GM19023 (cell line): Measurements from ENCODE around the gene WDR5.

ENCODE experiments used
- ATAC-seq: cut with Tn5 transposase; IDR thresholded peaks from one replicate; pipeline ENCODE4 v1.9.1; 2021; ENCODE audit warnings: mild to moderate bottlenecking, moderate library complexity; ENCODE audit not compliant: unreplicated experiment

The WDR5 gene

GRCh38 chr9:134172198-134173126 lies 36.6 kb downstream of the WDR5 start:
- no peak for ATAC-seq

GRCh38 chr9:134173127-134174072 lies 37.5 kb downstream of the WDR5 start:
- ATAC-seq, result no peak

GRCh38 chr9:134174073-134174449 lies 38.2 kb downstream of the WDR5 start:
- no peak for ATAC-seq

- ATAC-seq, result no peak
These were observed 38.8 kb downstream of the WDR5 start for GRCh38 chr9:134174526-134175290.

- ATAC-seq, result no peak
These were observed 39.5 kb downstream of the WDR5 start for GRCh38 chr9:134175291-134175807.

GRCh38 chr9:134175808-134176598 lies 40.1 kb downstream of the WDR5 start:
- no peak for ATAC-seq

- no peak for ATAC-seq
These were observed 40.7 kb downstream of the WDR5 start for GRCh38 chr9:134176599-134176968.

GRCh38 chr9:134177186-134177585 lies 41.3 kb downstream of the WDR5 start:
- no peak for ATAC-seq

GRCh38 chr9:134177624-134178393 lies 41.9 kb downstream of the WDR5 start:
- ATAC-seq, result no peak

- ATAC-seq, result no peak
These were observed 42.5 kb downstream of the WDR5 start for GRCh38 chr9:134178394-134178767.

GRCh38 chr9:134178768-134179551 lies 43.1 kb downstream of the WDR5 start:
- no peak for ATAC-seq

GRCh38 chr9:134179595-134179917 lies 43.7 kb downstream of the WDR5 start:
- ATAC-seq, result no peak

- no peak for ATAC-seq
These were observed 44.3 kb downstream of the WDR5 start for GRCh38 chr9:134179918-134180785.

- ATAC-seq, result no peak
These were observed 45.1 kb downstream of the WDR5 start for GRCh38 chr9:134180786-134181647.

- ATAC-seq, result no peak
These were observed 45.8 kb downstream of the WDR5 start for GRCh38 chr9:134181648-134182034.

- ATAC-seq, result no peak
These were observed 46.7 kb downstream of the WDR5 start for GRCh38 chr9:134182554-134183085.
